Midbrain (tissue), 1 donor: Measurements from ENCODE around the gene ZNF19.
"Not testable (repeated sequence)": the region's sequence is repeated elsewhere in the genome, so short reads cannot be mapped to it uniquely, and the experiment has no call there.

Experiments
- DNase-seq: peaks from one replicate; lab custom pipeline; 2025; lab: John Stamatoyannopoulos, UW

The ZNF19 gene

DNA sequence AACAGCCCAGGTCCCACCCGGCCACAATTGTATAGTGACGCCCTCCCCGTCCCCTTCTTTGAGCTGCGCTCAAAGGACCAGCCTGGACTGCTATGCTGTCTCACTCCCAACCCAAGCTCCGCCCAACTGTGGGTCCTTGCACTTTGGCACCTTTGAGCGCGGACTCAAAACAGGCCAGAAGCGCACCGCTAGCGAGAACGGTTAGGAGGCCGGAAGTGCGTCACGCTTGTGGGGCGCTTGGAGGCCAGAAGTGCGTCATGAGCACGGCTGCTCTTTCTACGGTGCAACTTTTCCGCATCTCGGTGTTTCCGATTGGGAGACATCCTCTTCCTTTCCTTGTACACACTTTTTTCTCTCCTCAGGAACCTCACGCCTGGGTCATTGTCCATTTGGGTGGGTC is at the start of gene ZNF19:
Gene ZNF19, minus strand, starts transcription at position 203 of the 400 bp plus-strand sequence. CDS start 7,210 bp downstream, outside the sequence.
- DNase-seq: no peak

DNA sequence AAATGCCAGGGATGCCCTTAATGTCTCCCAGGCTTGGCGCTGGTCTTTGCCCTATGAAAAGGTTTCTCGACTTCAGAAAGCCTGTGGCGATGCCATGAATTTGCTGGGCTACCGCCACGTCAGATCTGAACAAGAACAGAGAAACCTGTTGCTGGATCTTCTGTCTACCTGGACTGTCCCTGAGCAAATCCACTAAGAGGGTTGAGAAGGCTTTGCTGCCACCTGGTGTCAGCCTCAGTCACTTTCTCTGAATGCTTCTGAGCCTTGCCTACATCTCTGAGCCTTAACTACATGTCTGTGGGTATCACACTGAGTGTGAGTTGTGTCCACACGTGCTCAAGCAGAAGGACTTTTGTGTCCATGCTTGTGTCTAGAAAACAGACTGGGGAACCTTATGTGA is 48.5 kb upstream of the ZNF19 start:
- peak; percentile 12 for DNase-seq

DNA sequence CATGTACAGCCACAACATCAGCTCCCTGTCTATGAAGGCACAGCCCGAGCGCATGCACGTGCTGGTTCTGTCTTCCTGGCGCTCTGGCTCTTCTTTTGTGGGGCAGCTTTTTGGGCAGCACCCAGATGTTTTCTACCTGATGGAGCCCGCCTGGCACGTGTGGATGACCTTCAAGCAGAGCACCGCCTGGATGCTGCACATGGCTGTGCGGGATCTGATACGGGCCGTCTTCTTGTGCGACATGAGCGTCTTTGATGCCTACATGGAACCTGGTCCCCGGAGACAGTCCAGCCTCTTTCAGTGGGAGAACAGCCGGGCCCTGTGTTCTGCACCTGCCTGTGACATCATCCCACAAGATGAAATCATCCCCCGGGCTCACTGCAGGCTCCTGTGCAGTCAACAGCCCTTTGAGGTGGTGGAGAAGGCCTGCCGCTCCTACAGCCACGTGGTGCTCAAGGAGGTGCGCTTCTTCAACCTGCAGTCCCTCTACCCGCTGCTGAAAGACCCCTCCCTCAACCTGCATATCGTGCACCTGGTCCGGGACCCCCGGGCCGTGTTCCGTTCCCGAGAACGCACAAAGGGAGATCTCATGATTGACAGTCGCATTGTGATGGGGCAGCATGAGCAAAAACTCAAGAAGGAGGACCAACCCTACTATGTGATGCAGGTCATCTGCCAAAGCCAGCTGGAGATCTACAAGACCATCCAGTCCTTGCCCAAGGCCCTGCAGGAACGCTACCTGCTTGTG is 47.8 kb upstream of the ZNF19 start:
- DNase-seq: no peak

DNA sequence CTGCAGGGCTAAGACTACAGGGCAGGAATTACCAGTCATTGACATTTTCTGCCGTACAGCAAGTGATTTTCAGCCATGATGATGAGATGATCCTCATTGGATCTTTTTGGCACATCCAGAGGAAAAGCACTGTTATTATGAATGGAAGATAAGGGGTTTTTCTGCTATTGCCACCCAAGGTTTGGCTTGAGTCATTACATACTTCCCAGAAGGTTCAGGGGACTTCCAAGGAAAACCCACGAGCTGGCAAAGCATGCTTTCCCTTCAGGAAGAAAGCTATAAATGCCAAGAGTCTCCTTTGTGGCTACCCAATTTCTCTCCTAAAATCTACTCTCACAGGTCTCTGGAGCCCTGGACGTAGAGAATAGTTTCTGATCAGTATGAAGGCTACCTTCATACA is 43.2 kb upstream of the ZNF19 start:
- no peak for DNase-seq

DNA sequence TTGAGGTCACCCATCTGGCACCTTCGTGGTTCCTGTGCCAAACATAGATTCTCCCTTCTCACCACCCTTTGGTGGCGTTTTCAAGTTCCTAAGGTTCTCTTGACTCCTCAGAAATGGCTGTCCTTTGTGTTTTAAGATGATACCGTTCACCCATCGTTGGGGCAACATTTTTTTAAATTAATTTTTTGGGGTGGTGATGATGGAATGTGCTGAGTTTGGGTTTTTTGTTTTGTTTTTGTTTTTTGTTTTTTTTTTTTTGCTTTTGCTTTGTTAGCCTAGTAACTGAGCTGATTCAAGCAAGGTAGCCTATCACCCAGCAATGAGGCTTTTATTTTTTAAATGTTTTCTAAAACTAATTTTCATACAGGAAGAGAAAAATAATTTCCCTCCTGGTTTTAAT is 39.7 kb upstream of the ZNF19 start:
- no peak for DNase-seq

DNA sequence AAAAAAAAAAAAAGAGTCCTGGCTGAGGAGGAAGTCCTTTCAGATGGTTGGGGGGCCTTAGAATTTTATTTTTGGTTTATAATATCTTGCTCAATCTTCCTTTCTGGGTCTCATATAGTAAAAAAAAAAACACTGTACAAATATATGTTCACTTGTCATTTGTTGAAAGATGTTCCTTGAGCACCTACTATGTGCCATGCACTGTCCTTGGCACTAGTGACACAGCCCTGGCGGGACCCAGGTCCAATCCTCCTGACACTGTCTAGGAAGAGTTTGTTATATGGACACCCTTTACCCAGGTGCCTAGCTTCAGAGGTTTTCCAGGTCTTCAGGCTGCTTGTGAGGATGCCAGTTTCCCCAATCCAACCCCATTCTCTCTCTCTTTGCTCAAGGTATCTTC is 39.1 kb upstream of the ZNF19 start:
- no peak for DNase-seq

DNA sequence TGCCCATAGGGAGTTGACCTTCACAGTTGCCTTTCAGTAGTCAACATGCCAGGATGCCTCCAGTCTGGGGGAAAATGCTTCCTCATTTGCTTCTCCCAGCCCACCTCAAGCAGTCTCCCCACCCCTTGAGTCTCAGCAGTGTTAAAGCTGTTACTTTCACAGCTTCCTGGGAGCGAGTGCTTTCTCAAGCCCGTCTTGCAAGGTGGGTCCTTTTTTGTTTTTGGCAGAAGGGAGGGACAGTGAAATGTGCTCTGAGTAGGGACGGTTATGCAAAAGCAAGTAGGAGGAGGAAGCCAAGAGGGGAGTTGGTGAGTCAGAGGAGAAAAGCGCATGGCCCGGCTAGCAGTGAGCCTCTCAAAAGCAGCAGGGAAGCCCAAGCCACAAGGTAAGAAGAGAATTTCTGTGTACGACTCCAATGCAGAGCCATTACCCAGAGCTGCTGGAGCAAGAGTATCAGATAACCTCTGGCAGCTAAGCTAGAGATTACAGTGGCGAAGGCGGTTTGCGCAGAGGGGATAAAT is 37.0 kb upstream of the ZNF19 start, which contains the start of gene CHST4:
Gene CHST4, plus strand, starts transcription at position 316 of the 521 bp plus-strand sequence. CDS start 10,252 bp downstream, outside the sequence.
- no peak for DNase-seq

DNA sequence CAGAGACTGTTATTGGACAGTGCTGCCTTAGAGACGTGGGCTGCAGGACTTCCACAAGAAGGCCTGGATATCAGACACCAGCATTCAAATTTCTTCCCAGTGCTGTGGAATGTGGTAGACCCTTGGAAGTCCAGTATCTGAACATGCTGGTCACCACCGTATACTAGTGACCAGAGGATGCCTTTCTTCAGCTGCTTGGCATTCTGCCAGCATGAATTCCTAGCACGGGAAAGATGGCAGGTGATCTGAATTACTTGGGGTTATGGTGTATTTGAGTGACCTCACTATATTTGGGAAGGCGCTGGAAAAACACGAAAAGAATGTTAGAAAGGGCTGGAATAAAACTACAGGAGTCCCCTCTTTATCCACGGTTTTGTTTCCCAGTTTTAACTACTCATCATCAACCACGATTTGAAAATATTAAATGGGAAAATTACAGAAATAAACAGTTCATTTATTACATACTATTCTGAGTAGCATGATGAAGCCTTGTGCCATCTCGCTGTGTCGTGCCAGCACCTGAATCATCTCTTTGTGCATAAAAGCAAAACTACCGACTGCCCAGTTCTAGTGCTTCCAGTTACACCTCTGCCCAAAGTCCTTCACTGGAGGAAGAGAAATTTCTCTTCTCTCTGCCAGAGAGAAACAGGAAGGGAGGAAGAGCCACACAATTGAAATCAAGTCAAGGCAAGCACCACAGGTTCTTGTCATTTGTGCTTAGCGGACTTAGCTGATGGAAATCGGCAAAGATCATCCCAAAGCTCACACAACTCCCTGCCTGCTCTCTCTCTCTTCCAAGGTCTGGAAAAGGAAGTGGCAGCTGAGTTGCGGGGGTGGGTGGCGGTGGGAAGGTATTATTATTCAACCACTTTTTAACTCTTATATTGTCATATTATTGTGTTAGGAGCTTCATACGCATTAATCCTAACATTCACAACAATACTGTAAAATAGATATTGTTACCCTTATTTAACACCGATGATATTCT is 35.7 kb upstream of the ZNF19 start:
- no peak for DNase-seq

DNA sequence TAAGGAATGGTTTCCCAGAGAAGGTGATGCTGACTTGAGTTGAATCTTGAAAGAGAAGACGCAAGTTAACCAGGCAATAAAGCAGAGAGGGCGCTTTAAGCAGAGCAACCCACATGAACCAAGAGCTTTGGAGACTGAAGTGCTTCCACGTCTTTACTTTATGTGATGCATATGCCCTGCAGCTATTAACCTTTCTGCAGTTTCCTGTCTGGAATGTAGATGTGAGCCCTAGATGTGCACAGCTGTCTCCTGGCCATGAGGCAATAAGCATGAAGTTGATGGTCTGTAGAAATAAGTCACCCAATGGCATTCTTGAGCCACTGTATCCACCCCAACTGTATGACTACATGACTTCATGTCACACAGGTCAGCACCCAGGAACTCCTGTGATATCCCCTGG is 31.4 kb upstream of the ZNF19 start:
- no peak for DNase-seq

DNA sequence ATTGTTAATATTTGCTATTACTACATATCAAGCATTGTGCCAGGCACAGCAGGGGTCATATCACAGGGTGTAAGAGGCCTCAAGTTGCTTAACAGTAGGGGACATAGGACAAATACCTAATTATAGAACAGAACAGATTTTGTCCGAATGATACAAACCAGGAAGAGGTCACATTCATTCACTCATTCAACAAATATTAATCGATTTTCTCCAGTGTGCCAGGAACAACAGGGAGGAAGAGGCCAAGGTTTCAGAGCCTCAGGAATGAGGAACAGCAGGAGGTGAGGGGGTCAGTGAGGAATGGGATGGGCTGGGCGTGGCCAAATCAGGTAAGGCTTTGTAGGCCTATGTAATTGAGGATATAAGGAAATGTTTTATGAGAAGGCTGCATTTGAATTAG is 25.9 kb upstream of the ZNF19 start:
- no peak for DNase-seq

DNA sequence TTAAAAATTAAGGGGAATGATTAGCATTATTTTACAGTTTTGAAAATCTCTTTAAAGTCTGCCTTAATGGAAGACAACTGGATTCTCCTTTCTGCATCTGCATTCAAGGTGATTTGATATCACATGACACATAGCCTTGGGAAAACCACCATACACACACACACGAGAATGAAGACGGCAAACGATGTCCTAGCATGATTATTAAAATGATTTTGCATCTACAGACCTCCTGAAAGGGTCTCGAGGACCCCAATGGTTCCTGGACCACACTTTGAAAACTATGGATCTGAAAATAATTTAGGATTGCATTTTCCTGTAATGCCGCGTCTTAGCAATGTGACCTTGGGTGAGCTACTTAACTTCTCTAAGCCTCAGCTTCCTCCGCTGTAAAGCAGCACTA is 25.4 kb upstream of the ZNF19 start:
- no peak for DNase-seq

DNA sequence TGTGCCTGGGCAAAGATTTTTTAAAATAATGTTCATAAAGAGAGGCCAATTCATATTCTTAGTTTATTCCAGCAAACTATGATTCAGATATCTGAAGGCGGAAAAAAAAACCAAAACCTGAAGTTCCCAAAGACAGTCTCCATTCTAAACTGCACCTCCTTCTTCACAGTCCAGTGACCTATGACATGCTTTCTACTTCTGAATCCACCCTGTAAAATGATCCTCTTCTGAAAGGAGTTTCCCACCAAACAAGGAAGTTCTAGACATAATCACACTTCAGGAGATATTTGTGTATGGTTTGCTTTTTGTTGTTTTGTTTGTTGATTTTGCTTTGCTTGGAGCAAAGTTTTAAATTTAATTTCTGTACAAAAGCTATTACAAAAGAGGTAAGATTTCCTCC is 24.2 kb upstream of the ZNF19 start:
- DNase-seq: no peak

DNA sequence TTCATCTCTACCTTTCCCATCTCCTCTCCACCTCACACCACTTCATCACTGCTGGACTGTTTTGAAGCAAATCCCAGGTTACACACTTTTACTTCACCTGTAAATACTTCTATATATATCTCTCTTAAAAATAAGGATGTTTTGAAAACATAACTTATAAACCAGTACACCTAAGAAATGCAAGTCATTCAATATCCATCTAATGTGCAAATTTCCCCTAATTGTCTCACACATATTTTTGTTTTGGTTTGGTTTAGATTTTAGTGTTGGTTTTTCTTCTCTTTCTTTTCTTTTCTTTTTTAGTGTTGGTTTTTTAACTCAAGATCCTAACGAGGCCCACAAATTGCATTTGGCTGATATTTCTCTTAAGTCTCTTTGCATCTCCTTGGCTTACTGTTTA is 17.9 kb upstream of the ZNF19 start:
- DNase-seq: no peak

DNA sequence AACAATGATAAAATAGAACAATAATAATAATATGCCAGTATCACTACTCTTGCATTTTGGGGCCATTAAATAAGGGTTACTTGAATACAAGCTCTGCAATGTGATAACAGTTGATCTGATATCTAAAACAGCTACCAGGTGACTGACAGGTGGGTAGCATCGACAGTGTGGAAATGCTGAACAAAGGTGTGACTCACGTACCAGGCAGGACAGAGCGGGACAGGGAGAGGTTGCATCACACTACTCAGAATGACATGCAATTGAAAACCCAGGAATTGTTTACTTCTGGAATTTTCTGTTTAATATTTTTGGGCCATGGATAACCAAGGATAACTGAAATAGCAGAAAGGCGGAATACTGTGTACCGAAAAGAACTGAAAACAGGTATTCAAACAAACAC is 15.8 kb upstream of the ZNF19 start:
- no peak for DNase-seq

DNA sequence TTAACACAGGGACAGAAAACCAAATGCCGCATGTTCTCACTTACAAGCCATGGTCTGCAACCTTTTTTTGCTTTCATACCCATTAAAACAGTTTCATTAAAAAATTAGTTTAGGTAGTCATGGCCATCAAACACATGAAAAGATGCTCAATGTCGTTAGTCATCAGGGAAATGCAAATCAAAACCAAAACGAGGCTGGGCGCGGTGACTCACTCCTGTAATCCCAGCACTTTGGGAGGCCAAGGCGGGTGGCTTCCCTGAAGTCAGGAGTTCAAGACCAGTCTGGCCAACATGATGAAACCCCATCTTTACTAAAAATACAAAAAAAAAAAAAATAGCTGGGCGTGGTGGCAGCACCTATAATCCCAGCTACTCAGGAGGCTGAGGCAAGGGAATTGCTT is 14.9 kb upstream of the ZNF19 start:
- not testable (repeated sequence) for DNase-seq

DNA sequence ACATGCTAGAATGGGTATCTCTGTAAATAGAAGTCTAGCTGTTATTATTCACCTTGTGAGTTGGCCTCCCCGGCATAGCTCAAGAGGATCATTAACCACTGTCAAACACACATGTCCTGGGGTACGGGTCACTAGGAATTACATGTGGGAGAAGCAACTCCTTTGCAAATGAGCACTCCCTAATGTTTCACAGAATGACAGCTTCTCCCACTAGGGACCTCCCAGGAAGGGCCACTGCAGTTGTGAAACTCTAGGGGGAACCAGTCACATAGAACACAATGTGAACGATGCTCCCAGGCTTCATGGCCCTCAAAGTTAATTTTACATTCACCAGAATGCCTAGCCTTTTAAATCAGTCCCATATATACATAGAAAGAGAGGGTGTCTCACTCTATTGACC is 12.4 kb upstream of the ZNF19 start:
- DNase-seq: no peak

DNA sequence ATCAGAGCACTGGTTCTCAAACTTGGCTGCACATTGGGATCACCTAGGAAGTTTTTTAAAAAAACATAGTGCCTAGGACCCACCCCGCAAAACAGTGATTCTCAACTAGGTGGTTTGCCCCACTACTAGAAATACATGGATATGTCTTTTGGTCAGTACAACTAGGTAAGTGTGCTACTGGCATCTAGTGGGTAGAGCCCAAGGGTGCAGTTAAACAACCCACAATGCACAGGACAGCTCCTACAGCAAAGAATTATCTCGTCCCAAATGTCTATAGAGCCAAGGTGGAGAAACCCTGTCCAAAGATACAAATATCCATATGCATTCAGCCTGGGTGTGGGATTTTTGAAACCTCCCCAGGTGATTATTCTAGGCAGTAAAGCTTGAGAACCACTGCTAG is 11.8 kb upstream of the ZNF19 start:
- no peak for DNase-seq

DNA sequence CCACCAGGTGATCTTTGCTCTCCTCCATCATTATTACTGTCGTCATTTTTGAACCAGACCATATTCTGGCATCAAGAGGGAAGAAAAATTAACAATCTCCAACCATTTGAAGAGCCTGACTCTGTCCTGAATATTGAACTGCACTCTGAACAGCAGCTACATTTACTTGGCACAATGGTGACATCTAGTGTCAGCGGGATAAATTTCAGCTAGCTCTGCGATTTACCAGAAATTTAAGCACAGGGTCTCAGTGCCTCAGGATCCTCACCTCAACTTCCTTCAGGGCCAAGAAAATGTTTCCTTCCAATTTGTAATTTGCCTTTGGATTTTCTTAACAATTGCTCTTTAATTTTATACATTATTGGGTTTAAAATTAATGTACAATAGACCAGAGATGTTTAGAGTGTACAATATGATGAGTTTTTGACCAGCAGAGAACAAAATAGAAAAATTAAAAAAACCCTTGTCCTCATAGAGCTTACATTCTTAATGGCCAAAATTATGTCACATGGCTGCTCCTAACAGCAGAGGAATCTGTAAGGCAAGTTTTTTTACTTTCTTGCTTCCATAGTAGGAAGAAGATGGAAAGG is 10.7 kb upstream of the ZNF19 start:
- peak; percentile 53 for DNase-seq

DNA sequence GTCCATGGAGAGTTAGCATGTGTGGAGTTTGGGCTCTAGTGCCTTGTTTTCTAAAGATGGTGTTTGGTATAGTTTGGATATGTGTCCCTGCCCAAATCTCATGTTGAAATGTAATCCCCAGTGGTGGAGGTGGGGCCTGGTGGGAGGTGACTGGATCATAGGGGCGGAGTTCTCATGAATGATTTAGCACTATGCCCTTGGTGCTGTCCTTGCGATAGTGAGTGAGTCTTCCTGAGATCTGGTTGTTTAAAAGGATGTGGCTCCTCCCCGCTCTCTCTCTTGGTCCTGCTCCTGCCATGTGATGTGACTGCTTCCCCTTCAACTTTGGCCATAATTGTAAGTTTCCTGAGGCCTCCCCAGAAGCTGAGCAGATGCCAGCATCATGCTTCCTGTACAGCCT is 8.9 kb upstream of the ZNF19 start:
- DNase-seq: no peak

DNA sequence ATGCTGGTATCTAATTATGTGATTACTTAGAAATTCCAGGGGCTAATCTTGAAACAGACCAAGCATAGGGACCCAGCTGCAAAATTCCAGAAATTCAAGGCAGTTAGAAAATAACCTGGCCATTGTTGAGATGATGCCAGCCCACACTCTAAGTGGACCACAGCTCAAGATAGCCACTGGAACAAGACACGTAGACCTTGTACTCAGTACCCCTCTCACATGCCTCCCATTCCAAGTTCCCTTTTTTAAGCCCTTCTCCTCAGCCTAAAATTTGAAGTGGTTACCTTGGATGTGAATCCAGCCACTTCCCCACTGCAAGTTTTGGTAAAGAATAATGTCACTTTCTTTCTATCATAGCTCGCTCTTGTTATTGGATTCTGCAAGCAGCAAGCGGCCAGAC is 4.1 kb upstream of the ZNF19 start:
- no peak for DNase-seq

DNA sequence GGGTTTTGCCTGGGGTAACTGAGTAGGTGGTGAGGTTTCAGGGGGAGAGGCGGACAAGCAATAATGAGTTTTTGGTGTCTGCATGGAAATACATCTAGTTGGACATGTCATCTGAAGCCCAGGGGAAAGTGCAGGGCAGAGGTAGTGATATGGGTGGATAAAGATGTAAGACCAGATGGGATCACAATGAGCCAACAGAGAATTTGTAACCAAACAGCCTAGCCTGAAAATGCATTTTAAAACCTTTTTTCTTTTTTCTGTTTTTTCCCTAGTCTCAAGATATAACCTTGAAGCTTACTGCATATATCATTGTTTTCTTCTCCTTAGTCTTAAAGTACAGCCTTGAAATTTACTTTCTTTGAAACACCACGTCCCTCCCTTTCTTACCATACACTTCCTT is 3.7 kb upstream of the ZNF19 start:
- DNase-seq: no peak

DNA sequence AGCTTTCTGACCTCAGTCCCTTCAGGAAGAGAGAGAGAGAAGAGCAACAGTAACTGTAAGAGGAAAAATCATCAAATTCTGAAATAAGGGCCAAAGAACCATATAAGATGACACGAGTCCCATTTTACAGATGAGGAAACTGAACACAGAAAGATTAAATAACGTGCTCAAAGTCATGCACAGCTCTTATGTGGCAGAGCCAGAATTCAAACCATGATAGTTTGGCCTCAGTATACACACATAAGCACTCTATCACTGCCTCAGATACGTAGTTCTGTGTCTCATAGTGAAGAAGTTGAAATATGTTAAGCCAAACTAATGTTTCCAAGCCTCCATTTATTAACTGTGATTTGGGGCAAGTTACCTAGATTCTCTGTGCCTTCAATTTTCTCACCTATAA is 1.9 kb upstream of the ZNF19 start:
- DNase-seq: no peak
